ENCODE results near the gene MPLKIP.

DNA sequence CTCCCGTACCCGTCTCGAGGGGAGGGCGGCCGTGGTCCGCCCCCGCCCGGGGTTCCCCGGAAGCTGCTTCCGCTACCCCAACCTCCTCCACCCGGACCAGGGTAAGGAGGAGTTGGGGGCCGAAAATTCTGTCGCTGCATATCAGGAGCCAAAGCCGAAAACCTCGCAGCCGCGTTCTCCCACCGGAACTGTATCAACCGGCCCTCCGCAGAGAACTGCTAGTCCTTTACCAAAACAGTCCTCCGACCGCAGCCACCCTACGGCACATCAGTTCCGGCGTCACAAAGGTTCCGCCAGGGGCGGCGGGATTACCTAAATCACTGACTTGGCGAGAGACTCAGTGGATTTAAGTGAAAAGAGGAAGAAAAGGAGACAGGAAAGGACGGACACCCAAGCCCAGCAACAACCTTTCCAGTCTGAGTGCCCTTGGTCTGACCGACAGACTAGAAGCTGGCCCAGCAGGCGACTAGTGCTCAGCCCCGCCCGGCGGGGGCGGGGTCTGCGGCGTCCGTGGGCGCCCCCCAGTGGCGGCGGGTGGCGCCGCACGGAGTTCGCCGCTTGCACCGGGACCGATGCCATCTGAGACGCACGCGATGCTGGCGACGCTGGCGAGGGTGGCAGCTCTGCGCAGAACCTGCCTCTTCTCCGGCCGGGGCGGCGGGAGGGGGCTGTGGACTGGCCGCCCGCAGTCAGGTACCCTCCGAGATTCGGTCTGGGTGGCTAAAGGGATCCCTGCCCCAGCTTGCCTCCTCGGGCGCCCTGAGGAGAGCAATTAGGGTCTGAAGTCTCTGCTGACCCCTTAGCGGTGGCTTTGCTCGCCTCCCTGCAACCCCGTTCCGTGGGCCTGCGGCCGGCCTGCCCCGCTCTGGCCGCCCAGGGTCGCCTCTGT is at the start of gene MPLKIP, which contains the start of gene SUGCT:
- TF ChIP-seq ZFP37 (tag by site-specific recombination; IDR thresholded peaks at IDR 0.05), result peak; percentile 90
- TF ChIP-seq ZNF660 (tag by site-specific recombination; IDR thresholded peaks at IDR 0.05), result peak; percentile 92
- TF ChIP-seq, protein P1, sequence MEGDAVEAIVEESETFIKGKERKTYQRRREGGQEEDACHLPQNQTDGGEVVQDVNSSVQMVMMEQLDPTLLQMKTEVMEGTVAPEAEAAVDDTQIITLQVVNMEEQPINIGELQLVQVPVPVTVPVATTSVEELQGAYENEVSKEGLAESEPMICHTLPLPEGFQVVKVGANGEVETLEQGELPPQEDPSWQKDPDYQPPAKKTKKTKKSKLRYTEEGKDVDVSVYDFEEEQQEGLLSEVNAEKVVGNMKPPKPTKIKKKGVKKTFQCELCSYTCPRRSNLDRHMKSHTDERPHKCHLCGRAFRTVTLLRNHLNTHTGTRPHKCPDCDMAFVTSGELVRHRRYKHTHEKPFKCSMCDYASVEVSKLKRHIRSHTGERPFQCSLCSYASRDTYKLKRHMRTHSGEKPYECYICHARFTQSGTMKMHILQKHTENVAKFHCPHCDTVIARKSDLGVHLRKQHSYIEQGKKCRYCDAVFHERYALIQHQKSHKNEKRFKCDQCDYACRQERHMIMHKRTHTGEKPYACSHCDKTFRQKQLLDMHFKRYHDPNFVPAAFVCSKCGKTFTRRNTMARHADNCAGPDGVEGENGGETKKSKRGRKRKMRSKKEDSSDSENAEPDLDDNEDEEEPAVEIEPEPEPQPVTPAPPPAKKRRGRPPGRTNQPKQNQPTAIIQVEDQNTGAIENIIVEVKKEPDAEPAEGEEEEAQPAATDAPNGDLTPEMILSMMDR (tag by site-specific recombination; IDR thresholded peaks at IDR 0.05), result peak; percentile 82
- no peak for TF ChIP-seq ZNF707 (tag by site-specific recombination; IDR thresholded peaks at IDR 0.05)
- TF ChIP-seq, protein P2, sequence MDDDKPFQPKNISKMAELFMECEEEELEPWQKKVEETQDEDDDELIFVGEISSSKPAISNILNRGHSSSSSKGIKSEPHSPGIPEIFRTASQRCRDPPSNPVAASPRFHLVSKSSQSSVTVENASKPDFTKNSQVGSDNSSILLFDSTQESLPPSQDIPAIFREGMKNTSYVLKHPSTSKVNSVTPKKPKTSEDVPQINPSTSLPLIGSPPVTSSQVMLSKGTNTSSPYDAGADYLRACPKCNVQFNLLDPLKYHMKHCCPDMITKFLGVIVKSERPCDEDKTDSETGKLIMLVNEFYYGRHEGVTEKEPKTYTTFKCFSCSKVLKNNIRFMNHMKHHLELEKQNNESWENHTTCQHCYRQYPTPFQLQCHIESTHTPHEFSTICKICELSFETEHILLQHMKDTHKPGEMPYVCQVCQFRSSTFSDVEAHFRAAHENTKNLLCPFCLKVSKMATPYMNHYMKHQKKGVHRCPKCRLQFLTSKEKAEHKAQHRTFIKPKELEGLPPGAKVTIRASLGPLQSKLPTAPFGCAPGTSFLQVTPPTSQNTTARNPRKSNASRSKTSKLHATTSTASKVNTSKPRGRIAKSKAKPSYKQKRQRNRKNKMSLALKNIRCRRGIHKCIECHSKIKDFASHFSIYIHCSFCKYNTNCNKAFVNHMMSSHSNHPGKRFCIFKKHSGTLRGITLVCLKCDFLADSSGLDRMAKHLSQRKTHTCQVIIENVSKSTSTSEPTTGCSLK (tag by site-specific recombination; IDR thresholded peaks at IDR 0.05), result no peak
- no peak; the same call in 1 of the 2 replicates for TF ChIP-seq ZNF10 (tag by site-specific recombination; IDR thresholded peaks at IDR 0.05)
- TF ChIP-seq, protein P3, sequence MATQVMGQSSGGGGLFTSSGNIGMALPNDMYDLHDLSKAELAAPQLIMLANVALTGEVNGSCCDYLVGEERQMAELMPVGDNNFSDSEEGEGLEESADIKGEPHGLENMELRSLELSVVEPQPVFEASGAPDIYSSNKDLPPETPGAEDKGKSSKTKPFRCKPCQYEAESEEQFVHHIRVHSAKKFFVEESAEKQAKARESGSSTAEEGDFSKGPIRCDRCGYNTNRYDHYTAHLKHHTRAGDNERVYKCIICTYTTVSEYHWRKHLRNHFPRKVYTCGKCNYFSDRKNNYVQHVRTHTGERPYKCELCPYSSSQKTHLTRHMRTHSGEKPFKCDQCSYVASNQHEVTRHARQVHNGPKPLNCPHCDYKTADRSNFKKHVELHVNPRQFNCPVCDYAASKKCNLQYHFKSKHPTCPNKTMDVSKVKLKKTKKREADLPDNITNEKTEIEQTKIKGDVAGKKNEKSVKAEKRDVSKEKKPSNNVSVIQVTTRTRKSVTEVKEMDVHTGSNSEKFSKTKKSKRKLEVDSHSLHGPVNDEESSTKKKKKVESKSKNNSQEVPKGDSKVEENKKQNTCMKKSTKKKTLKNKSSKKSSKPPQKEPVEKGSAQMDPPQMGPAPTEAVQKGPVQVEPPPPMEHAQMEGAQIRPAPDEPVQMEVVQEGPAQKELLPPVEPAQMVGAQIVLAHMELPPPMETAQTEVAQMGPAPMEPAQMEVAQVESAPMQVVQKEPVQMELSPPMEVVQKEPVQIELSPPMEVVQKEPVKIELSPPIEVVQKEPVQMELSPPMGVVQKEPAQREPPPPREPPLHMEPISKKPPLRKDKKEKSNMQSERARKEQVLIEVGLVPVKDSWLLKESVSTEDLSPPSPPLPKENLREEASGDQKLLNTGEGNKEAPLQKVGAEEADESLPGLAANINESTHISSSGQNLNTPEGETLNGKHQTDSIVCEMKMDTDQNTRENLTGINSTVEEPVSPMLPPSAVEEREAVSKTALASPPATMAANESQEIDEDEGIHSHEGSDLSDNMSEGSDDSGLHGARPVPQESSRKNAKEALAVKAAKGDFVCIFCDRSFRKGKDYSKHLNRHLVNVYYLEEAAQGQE (tag by site-specific recombination; IDR thresholded peaks at IDR 0.05), result 0 out of 2 replicates have a peak, but pooled peaks have one; percentile 43
- no peak; the same call in none of the 2 replicates for TF ChIP-seq ZFHX2 (tag by site-specific recombination; conservative IDR thresholded peaks at IDR 0.05)
- no peak for TF ChIP-seq HOXC10 (CRISPR knock-in tag; IDR thresholded peaks at IDR 0.05)
- peak; percentile 34; the same call in 1 of the 2 replicates for TF ChIP-seq ZBTB8A (tag by site-specific recombination; IDR thresholded peaks at IDR 0.05)
